Left cardiac atrium (tissue), 4 donors: ENCODE data around the gene COASY. TPM values are rescaled to one million over a fixed set of nuclear protein-coding genes. Genes with fewer than 3 reads are reported as not detected.

Experiments used
- ATAC-seq, 2 donors: fragments of 200-7000 bp; cut with Tn5 transposase; one replicate each; pipeline ENCODE4 v1.9.1; 2020; ENCODE audit warnings: mild to moderate bottlenecking in 2 of 2, moderate library complexity in 2 of 2
- DNase-seq: peaks from one replicate; pipeline ENCODE4 v3.0.0-alpha.2; 2020
- intact Hi-C, 2 donors: fragments of 100-400 bp; cut with DNase I; formaldehyde crosslinking; loops; one replicate each; pipeline versions ENCODE4 v1.14.1 to v1.15.1; 2022 to 2023
- long read RNA-seq: library from polyadenylated mRNA; unstranded; transcript quantifications from one replicate; pipeline ENCODE4 v2.0.0, GENCODE V29; 2021
- total RNA-seq, 2 donors: library from RNA; stranded (reverse); fragmentation: NEBNext Ultra II Directional; extraction: Animal tissue kit (Norgen Biotek cat#: 25700); gene quantifications; one replicate each; pipeline ENCODE4 v1.2.1, GENCODE V29; 2021
- donor health status: DM: no; HTN: yes; CAD: no.
- donor health status: DM: no; HTN: yes; CAD: no; lungs with severe emphysema.
- donor health status: DM: yes; HTN: yes; CAD: no.
- donor health status: Dilated cardiomyopathy.

The COASY gene
- 10 to 100 TPM; 37.2 to 37.5 TPM for total RNA-seq
- long read RNA-seq, transcript COASY-201 (9 exons, 2,458 nt): major isoform, 8 of 16 reads
- long read RNA-seq, partial matches to known transcripts: 1 of 16 reads
- long read RNA-seq, other reads (novel, unspliced or antisense): 4 of 16 reads

GRCh38 chr17:42561897-42562387 is at the start of gene COASY:
COASY (plus strand) TSS chr17:42562148; CDS start chr17:42562623, 475 bp downstream.
- intact Hi-C loops: no loop called here
- ATAC-seq (peak; percentile 81 to 84), DNase-seq (peak; percentile 97)

- DNase-seq (no peak), ATAC-seq (peak in 1 of 2 donors; percentile 14)
- intact Hi-C loops: loop anchor here (10.0 kb wide), 2 partner anchors 57 to 197 kb away; partner anchors contain the start of gene ATP6V0A1 (in 1 of the 2)
These were observed 49.7 kb upstream of the COASY start for GRCh38 chr17:42512246-42512645.

GRCh38 chr17:42512733-42513251 is 49.2 kb upstream of the COASY start:
- intact Hi-C loops: loop anchor here (10.0 kb wide), 2 partner anchors 58 to 198 kb away; partner anchors contain the start of gene ATP6V0A1 (in 1 of the 2)
- ATAC-seq: peak in 1 of 2 donors; percentile 29

GRCh38 chr17:42513686-42514085 is 48.3 kb upstream of the COASY start:
- intact Hi-C loops: loop anchor here (10.0 kb wide), 2 partner anchors 59 to 199 kb away; partner anchors contain the start of gene ATP6V0A1 (in 1 of the 2)
- no peak for DNase-seq
- ATAC-seq: no peak

More at GRCh38 chr17:42512733-42513251, 49.2 kb upstream of the COASY start:
- DNase-seq: no peak

- ATAC-seq (no peak), DNase-seq (no peak)
- intact Hi-C loops: loop anchor here (10.0 kb wide), 2 partner anchors 59 to 199 kb away; partner anchors contain the start of gene ATP6V0A1 (in 1 of the 2)
These were observed 47.7 kb upstream of the COASY start for GRCh38 chr17:42514279-42514678.

GRCh38 chr17:42514867-42515266 is 47.1 kb upstream of the COASY start:
- peak; percentile 14 for DNase-seq
- intact Hi-C loops: loop anchor here (5.0 to 10.0 kb wide), 4 partner anchors 60 to 200 kb away; partner anchors contain the start of genes ATP6V0A1 (in 1 of the 2) and CAVIN1 (in 1 of the 2)

GRCh38 chr17:42517516-42517915 is 44.4 kb upstream of the COASY start:
- intact Hi-C loops: loop anchor here (5.0 to 10.0 kb wide), 4 partner anchors 63 to 203 kb away; partner anchors contain the start of genes ATP6V0A1 (in 1 of the 2) and CAVIN1 (in 1 of the 2)
- DNase-seq (peak; percentile 87), ATAC-seq (peak; percentile 25 to 76)

More at GRCh38 chr17:42514867-42515266, 47.1 kb upstream of the COASY start:
- no peak for ATAC-seq

- DNase-seq: peak; percentile 90
- peak; percentile 48 to 71 for ATAC-seq
- intact Hi-C loops: loop anchor here (5.0 to 10.0 kb wide), 4 partner anchors 63 to 203 kb away; partner anchors contain the start of genes ATP6V0A1 (in 1 of the 2) and CAVIN1 (in 1 of the 2)
These were observed 43.7 kb upstream of the COASY start for GRCh38 chr17:42518046-42518754.

- intact Hi-C loops: loop anchor here (5.0 to 10.0 kb wide), 4 partner anchors 64 to 204 kb away; partner anchors contain the start of genes ATP6V0A1 (in 1 of the 2) and CAVIN1 (in 1 of the 2)
- ATAC-seq: peak; percentile 4 to 26
- DNase-seq: peak; percentile 81
These were observed 43.0 kb upstream of the COASY start for GRCh38 chr17:42518755-42519545.

- ATAC-seq: peak; percentile 70 to 75
- intact Hi-C loops: loop anchor here (5.0 to 10.0 kb wide), 5 partner anchors 65 to 205 kb away; partner anchors contain the start of genes CAVIN1 (in 2 of the 2) and ATP6V0A1 (in 1 of the 2)
- peak; percentile 93 for DNase-seq
These were observed 42.1 kb upstream of the COASY start for GRCh38 chr17:42519546-42520491.

GRCh38 chr17:42520540-42520951 is 41.4 kb upstream of the COASY start:
- ATAC-seq: no peak
- intact Hi-C loops: loop anchor here in 1 of 2 donors (10.0 kb wide), 1 partner anchor 96 kb away; the partner anchor contains the start of gene CAVIN1
- no peak for DNase-seq

- DNase-seq (no peak), ATAC-seq (no peak)
- intact Hi-C loops: loop anchor here in 1 of 2 donors (10.0 kb wide), 1 partner anchor 96 kb away; the partner anchor contains the start of gene CAVIN1
These were observed 40.9 kb upstream of the COASY start for GRCh38 chr17:42521036-42521435.

- ATAC-seq (no peak), DNase-seq (no peak)
- intact Hi-C loops: loop anchor here in 1 of 2 donors (10.0 kb wide), 1 partner anchor 97 kb away; the partner anchor contains the start of gene CAVIN1
These were observed 40.2 kb upstream of the COASY start for GRCh38 chr17:42521666-42522262.

- ATAC-seq (no peak), DNase-seq (no peak)
- intact Hi-C loops: loop anchor here in 1 of 2 donors (10.0 kb wide), 1 partner anchor 98 kb away; the partner anchor contains the start of gene CAVIN1
These were observed 39.6 kb upstream of the COASY start for GRCh38 chr17:42522263-42522790.

- intact Hi-C loops: loop anchor here in 1 of 2 donors (10.0 kb wide), 1 partner anchor 98 kb away; the partner anchor contains the start of gene CAVIN1
- no peak for DNase-seq
- no peak for ATAC-seq
These were observed 39.1 kb upstream of the COASY start for GRCh38 chr17:42522798-42523278.

- ATAC-seq (no peak), DNase-seq (no peak)
- intact Hi-C loops: loop anchor here (5.0 to 10.0 kb wide), 2 partner anchors 100 to 203 kb away; partner anchors contain the start of gene CAVIN1 (in 1 of the 2)
These were observed 36.7 kb upstream of the COASY start for GRCh38 chr17:42525221-42525620.
